ENCODE measurements around the gene MAP9. TPM values are rescaled to one million over a fixed set of nuclear protein-coding genes. Genes with fewer than 3 reads are reported as not detected.

MAP9 gene
- total RNA-seq, 1 donor from 2014 or later = 13.6 TPM

GRCh38 chr4:155391932-155392331, 15.2 kb upstream of the MAP9 start:
- H3K9me3 Mint-ChIP-seq (ENCODE audit: low read depth) = no peaks in the 10 kb centered on the region
- no peak for DNase-seq (ENCODE audit: low spot score)
- H3K36me3 Mint-ChIP-seq (ENCODE audit: low read depth) = no peaks in the 10 kb centered on the region
- no peak for TF ChIP-seq CTCF (IDR thresholded peaks at IDR 0.05)
- H3K27ac Mint-ChIP-seq (ENCODE audit: unreplicated experiment) = no peak overlapping the region
- H3K4me3 Mint-ChIP-seq (ENCODE audit: unreplicated experiment) = no peak overlapping the region
- no peaks in the 10 kb centered on the region for H3K27me3 Mint-ChIP-seq (ENCODE audit: low read depth)
- H3K4me1 Mint-ChIP-seq (ENCODE audit: low read depth) = peaks cover 13% of the 10 kb centered on the region

- no peak for DNase-seq (ENCODE audit: low spot score)
- peaks cover 3% of the 10 kb centered on the region for H3K27me3 Mint-ChIP-seq (ENCODE audit: low read depth)
- no peak for TF ChIP-seq CTCF (IDR thresholded peaks at IDR 0.05)
- no peaks in the 10 kb centered on the region for H3K36me3 Mint-ChIP-seq (ENCODE audit: low read depth)
- peaks cover 9% of the 10 kb centered on the region for H3K4me1 Mint-ChIP-seq (ENCODE audit: low read depth)
- no peak overlapping the region for H3K4me3 Mint-ChIP-seq (ENCODE audit: unreplicated experiment)
- no peaks in the 10 kb centered on the region for H3K9me3 Mint-ChIP-seq (ENCODE audit: low read depth)
- H3K27ac Mint-ChIP-seq (ENCODE audit: unreplicated experiment) = no peak overlapping the region
Observed at GRCh38 chr4:155388162-155388561, 11.4 kb upstream of the MAP9 start.

- no peak for DNase-seq (ENCODE audit: low spot score)
- H3K4me1 Mint-ChIP-seq (ENCODE audit: low read depth) = no peaks in the 10 kb centered on the region
- no peaks in the 10 kb centered on the region for H3K9me3 Mint-ChIP-seq (ENCODE audit: low read depth)
- no peaks in the 10 kb centered on the region for H3K36me3 Mint-ChIP-seq (ENCODE audit: low read depth)
- H3K27me3 Mint-ChIP-seq (ENCODE audit: low read depth) = peaks cover 3% of the 10 kb centered on the region
- TF ChIP-seq CTCF (IDR thresholded peaks at IDR 0.05) = no peak
- H3K27ac Mint-ChIP-seq (ENCODE audit: unreplicated experiment) = no peak overlapping the region
- H3K4me3 Mint-ChIP-seq (ENCODE audit: unreplicated experiment) = no peak overlapping the region
Observed at GRCh38 chr4:155383541-155383940, 6.8 kb upstream of the MAP9 start.

- H3K4me3 Mint-ChIP-seq (ENCODE audit: unreplicated experiment) = peak overlapping the region; percentile 85
Observed at GRCh38 chr4:155377276-155377675, 511 bp upstream of the MAP9 start.

GRCh38 chr4:155371432-155372043, 5.2 kb downstream of the MAP9 start:
- H3K4me1 Mint-ChIP-seq (ENCODE audit: low read depth) = peaks cover 12% of the 10 kb centered on the region
- no peaks in the 10 kb centered on the region for H3K9me3 Mint-ChIP-seq (ENCODE audit: low read depth)
- H3K36me3 Mint-ChIP-seq (ENCODE audit: low read depth) = peaks cover 8% of the 10 kb centered on the region
- no peak overlapping the region for H3K27ac Mint-ChIP-seq (ENCODE audit: unreplicated experiment)
- TF ChIP-seq CTCF (IDR thresholded peaks at IDR 0.05) = peak; percentile 92
- DNase-seq (ENCODE audit: low spot score) = no peak
- H3K4me3 Mint-ChIP-seq (ENCODE audit: unreplicated experiment) = no peak overlapping the region
- H3K27me3 Mint-ChIP-seq (ENCODE audit: low read depth) = no peaks in the 10 kb centered on the region

More at GRCh38 chr4:155377276-155377675, 511 bp upstream of the MAP9 start:
- Mint-ChIP-seq H3K4me1 (ENCODE audit: low read depth) (peaks cover 17% of the 10 kb centered on the region), H3K27me3 (ENCODE audit: low read depth) (no peaks in the 10 kb centered on the region), H3K27ac (ENCODE audit: unreplicated experiment) (peak overlapping the region; percentile 1), H3K9me3 (ENCODE audit: low read depth) (no peaks in the 10 kb centered on the region), H3K36me3 (ENCODE audit: low read depth) (peaks cover 3% of the 10 kb centered on the region)
- TF ChIP-seq CTCF (IDR thresholded peaks at IDR 0.05) = no peak
- no peak for DNase-seq (ENCODE audit: low spot score)

Data from chondrocyte (in vitro differentiated cells).